BJ (cell line): Measurements from ENCODE around the gene FUCA1. TPM values are rescaled to one million over a fixed set of nuclear protein-coding genes. Genes with fewer than 3 reads are reported as not detected.
"Not testable (repeated sequence)": the region's sequence is repeated elsewhere in the genome, so short reads cannot be mapped to it uniquely, and the experiment has no call there.

Experiments
- CTCF ChIA-PET: fragments of 350-600 bp; formaldehyde crosslinking; extraction: SDS; loops from one replicate; lab custom pipeline; 2021; ENCODE audit warnings: antibody characterized with exemption, inconsistent platforms; lab: Yijun Ruan, JAX
- POLR2A ChIA-PET: fragments of 300-600 bp; sonication (Branson Sonifier 250); formaldehyde crosslinking; extraction: SDS; loops from one replicate; lab custom pipeline; 2021; ENCODE audit warnings: antibody characterized with exemption; lab: Charles Lee
- DNase-seq: peaks from one replicate; pipeline ENCODE4 v3.0.0-alpha.2; 2011; ENCODE audit warnings: low read depth
- H3K27me3 ChIP-seq: 2 replicates; pipeline ENCODE4 v1.6.0; 2011; ENCODE audit warnings: low read length; ENCODE audit not compliant: control insufficient read depth, insufficient read depth
- H3K36me3 ChIP-seq: 2 replicates; pipeline ENCODE4 v1.5.1; 2011; ENCODE audit warnings: low read length; ENCODE audit not compliant: control insufficient read depth, insufficient read depth
- H3K4me3 ChIP-seq: 2 replicates; pipeline ENCODE4 v1.5.1; 2011; ENCODE audit warnings: low read depth, mild to moderate bottlenecking, control low read depth, low read length
- polyA plus RNA-seq: library from polyadenylated mRNA; depleted of rRNA; stranded (reverse); fragments of >200 nt; gene quantifications from 2 replicates; pipeline ENCODE4 v1.2.3, GENCODE V29; 2011
- TF ChIP-seq, protein P1 (sequence below): IDR thresholded peaks from 2 replicates; pipeline ENCODE4 v1.5.1; 2011; ENCODE audit warnings: low read depth, mild to moderate bottlenecking, control low read depth, inconsistent platforms, low read length, moderate library complexity; ENCODE audit not compliant: insufficient read depth

The FUCA1 gene
- polyA plus RNA-seq, 1 experiment = 12.5 TPM

DNA sequence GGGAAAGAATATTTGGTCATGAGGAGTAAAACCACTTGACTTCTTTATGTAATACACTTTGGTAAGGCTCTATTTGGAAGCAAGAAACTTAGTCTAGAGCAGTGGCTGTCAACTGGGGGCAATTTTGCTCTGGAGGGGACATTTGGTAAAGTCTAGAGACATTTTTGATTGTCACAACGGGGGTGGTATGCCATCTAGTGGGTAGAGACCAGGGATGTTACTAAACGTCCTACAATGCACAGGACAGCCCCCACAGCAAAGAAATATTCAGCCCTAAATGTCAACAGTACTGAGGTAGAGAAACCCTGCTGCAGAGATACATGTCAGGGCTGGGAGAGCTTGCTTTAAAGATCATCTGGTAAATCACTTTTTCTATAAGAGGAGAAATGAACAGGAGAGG lies 13.5 kb downstream of the FUCA1 start:
- TF ChIP-seq, protein P1, sequence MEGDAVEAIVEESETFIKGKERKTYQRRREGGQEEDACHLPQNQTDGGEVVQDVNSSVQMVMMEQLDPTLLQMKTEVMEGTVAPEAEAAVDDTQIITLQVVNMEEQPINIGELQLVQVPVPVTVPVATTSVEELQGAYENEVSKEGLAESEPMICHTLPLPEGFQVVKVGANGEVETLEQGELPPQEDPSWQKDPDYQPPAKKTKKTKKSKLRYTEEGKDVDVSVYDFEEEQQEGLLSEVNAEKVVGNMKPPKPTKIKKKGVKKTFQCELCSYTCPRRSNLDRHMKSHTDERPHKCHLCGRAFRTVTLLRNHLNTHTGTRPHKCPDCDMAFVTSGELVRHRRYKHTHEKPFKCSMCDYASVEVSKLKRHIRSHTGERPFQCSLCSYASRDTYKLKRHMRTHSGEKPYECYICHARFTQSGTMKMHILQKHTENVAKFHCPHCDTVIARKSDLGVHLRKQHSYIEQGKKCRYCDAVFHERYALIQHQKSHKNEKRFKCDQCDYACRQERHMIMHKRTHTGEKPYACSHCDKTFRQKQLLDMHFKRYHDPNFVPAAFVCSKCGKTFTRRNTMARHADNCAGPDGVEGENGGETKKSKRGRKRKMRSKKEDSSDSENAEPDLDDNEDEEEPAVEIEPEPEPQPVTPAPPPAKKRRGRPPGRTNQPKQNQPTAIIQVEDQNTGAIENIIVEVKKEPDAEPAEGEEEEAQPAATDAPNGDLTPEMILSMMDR = peak; percentile 30
- DNase-seq = no peak
- Histone ChIP-seq H3K36me3 (0 out of 2 replicates have a peak, but pooled peaks cover 1% of the 10 kb centered on the region), H3K4me3 (no peak overlapping the region), H3K27me3 (no peaks in the 10 kb centered on the region)
- ChIA-PET CTCF (interaction anchor here (0.6 to 1.7 kb wide), 5 partner anchors 10 to 84 kb away, joined by 3 to 15 read pairs (median 7); no protein-coding TSS in a partner anchor), POLR2A (no interaction called here)

DNA sequence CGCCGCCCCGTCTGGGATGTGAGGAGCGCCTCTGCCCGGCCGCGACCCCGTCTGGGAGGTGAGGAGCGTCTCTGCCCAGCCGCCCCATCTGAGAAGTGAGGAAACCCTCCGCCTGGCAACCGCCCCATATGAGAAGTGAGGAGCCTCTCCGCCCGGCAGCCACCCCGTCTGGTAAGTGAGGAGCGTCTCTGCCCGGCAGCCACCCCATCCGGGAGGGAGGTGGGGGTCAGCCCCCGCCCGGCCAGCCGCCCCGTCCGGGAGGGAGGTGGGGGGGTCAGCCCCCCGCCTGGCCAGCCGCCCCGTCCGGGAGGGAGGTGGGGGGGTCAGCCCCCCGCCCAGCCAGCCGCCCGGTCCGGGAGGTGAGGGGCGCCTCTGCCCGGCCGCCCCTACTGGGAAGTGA lies 15.0 kb downstream of the FUCA1 start:
- H3K4me3 ChIP-seq, DNase-seq, H3K27me3 ChIP-seq, CTCF ChIA-PET, H3K36me3 ChIP-seq, POLR2A ChIA-PET: not testable (repeated sequence)

DNA sequence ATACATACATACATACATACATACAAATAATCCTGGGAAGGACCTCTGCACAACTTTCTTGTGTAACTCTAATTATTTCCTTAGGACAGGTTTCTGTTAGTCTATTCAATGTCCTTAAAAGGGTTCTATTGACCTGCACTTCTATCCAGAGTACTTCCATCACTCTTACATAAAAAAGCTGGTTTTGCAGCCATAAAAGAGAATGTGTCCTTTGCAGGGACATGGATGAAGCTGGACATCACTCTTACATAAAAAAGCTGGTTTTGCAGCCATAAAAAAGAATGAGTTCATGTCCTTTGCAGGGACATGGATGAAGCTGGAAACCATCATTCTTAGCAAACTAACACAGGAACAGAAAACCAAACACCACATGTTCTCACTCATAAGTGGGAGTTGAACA lies 16.7 kb downstream of the FUCA1 start:
- POLR2A ChIA-PET, H3K4me3 ChIP-seq, H3K27me3 ChIP-seq, H3K36me3 ChIP-seq, DNase-seq: not testable (repeated sequence)
- CTCF ChIA-PET = interaction anchor here (0.6 to 1.2 kb wide), 2 partner anchors 9 to 80 kb away, joined by 3 read pairs; no protein-coding TSS in a partner anchor

DNA sequence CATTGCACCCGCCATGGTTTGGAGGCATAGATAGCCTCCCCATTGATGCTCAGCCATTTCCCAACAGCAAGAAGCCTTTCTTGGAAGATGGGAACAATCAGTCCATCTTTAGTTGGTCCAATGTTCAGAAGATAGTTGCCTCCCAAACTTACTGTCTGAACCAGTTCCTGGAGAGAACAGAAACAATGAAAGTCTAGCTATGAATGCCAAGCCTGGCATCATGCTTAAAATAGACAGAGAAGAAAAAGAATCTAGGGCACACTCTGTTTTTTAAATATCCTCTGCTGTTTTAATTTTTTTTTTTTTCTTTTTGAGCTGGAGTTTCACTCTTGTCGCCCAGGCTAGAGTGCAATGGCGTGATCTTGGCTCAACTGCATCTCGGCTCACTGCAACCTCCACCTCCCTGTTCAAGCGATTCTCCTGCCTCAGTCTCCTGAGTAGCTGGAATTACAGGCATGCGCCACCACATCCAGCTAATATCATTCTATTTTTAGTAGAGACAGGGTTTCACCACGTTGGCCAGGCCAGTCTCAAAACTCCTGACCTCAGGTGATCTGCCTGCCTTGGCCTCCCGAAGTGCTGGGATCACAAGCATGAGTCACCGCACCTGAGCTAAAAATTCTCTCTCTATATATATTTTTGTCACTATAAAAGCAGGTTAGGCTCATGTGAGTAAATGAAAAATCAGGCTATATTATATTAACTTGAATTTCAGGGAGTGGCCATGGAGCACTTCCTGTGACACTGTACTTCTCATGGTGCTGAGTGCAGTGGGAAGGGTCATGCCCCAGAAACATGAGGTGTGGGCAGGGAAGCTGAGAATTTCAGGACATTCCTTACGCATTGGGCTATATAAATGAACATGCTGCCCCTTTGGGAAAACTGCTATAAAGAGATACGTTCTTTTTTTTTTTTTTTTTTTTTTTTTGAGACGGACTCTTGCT lies 19.1 kb downstream of the FUCA1 start:
- no peak for DNase-seq
- Histone ChIP-seq H3K27me3 (no peaks in the 10 kb centered on the region), H3K4me3 (no peak overlapping the region), H3K36me3 (no peaks in the 10 kb centered on the region)
- CTCF ChIA-PET = no interaction called here
- POLR2A ChIA-PET = no interaction called here
- TF ChIP-seq, protein P1 = no peak

DNA sequence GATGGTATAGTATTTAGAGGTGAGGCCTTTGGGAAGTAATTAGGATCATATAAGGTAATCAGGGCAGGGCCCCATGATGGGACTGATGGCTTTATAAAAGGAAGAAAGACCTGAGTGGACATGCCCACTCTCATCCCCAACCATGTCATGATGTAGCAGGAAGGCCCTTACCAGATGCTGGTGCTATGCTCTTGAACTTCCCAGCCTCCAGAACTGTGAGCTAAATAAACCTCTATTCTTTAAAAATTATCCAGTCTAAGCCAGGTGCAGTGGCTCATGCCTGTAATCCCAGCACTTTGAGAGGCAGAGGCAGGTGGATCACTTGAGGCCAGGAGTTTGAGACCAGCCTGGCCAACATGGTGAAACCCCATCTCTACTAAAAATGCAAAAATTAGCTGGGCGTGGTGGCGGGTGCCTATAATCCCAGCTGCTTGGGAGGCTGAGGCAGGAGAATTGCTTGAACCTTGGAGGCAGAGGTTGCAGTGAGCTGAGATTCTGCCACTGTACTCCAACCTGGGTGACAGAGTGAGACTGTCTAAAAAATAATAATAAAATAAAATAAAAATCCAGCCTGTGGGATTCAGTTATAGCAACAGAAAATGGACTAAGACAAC lies 20.5 kb downstream of the FUCA1 start:
- H3K27me3 ChIP-seq, H3K36me3 ChIP-seq, POLR2A ChIA-PET, DNase-seq, CTCF ChIA-PET, H3K4me3 ChIP-seq: not testable (repeated sequence)

DNA sequence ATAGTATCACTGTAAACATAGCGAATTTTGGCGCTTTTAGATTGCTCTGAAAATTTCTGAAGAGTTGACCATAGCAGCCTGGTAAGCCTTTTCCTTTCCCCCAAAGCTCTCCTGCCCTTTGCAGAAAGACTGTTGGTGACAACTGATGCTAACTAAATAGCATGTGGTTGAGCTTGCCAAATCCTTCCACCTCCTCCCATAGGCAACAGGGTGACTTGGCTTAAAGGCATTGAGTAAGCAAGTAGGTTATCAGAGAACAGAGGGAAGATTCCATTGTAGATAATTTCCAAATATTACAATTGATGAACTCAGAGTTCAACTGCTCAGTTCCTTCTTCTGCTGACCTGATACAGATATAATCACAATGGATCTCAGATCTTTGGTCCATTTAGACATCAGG lies 22.9 kb downstream of the FUCA1 start:
- POLR2A ChIA-PET = no interaction called here
- TF ChIP-seq, protein P1 = no peak
- Histone ChIP-seq H3K36me3 (no peaks in the 10 kb centered on the region), H3K27me3 (0 out of 2 replicates have a peak, but pooled peaks cover 4% of the 10 kb centered on the region), H3K4me3 (no peak overlapping the region)
- DNase-seq = no peak
- CTCF ChIA-PET = no interaction called here
